Measurements from ENCODE around the gene PAQR8.

PAQR8 gene

GRCh38 chr6:52361945-52362442 lies at the start of gene PAQR8:
PAQR8 (plus strand) TSS chr6:52362151; CDS start chr6:52403214, 41,063 bp downstream.
- DNase-seq, result peak; percentile 89

GRCh38 chr6:52312461-52312860 lies 49.5 kb upstream of the PAQR8 start:
- no peak for DNase-seq

- DNase-seq, result no peak
Observed at GRCh38 chr6:52314752-52315151, 47.2 kb upstream of the PAQR8 start.

- DNase-seq, result no peak
Observed at GRCh38 chr6:52317211-52317610, 44.7 kb upstream of the PAQR8 start.

- no peak for DNase-seq
Observed at GRCh38 chr6:52317841-52318581, 43.9 kb upstream of the PAQR8 start.

GRCh38 chr6:52324189-52324588 lies 37.8 kb upstream of the PAQR8 start:
- DNase-seq, result no peak

- no peak for DNase-seq
Observed at GRCh38 chr6:52325695-52326471, 36.1 kb upstream of the PAQR8 start.

GRCh38 chr6:52326540-52327364 lies 35.2 kb upstream of the PAQR8 start:
- DNase-seq, result no peak

GRCh38 chr6:52328303-52328662 lies 33.7 kb upstream of the PAQR8 start:
- no peak for DNase-seq

- no peak for DNase-seq
Observed at GRCh38 chr6:52328729-52329128, 33.2 kb upstream of the PAQR8 start.

GRCh38 chr6:52330470-52330869 lies 31.5 kb upstream of the PAQR8 start:
- no peak for DNase-seq

GRCh38 chr6:52331793-52332457 lies 30.0 kb upstream of the PAQR8 start:
- DNase-seq, result no peak

- DNase-seq, result no peak
Observed at GRCh38 chr6:52333840-52334200, 28.1 kb upstream of the PAQR8 start.

- DNase-seq, result no peak
Observed at GRCh38 chr6:52335576-52335975, 26.4 kb upstream of the PAQR8 start.

- DNase-seq, result no peak
Observed at GRCh38 chr6:52336919-52337561, 24.9 kb upstream of the PAQR8 start.

- DNase-seq, result no peak
Observed at GRCh38 chr6:52337633-52338290, 24.2 kb upstream of the PAQR8 start.

- no peak for DNase-seq
Observed at GRCh38 chr6:52340603-52340880, 21.4 kb upstream of the PAQR8 start.

- DNase-seq, result no peak
Observed at GRCh38 chr6:52341561-52342260, 20.2 kb upstream of the PAQR8 start.

GRCh38 chr6:52345311-52345710 lies 16.6 kb upstream of the PAQR8 start:
- DNase-seq, result no peak

GRCh38 chr6:52346503-52346902 lies 15.4 kb upstream of the PAQR8 start:
- DNase-seq, result no peak

- no peak for DNase-seq
Observed at GRCh38 chr6:52347818-52348217, 14.1 kb upstream of the PAQR8 start.
